HEK293T (cell line): ENCODE results near the gene RNU5D-1.

Experiments used
- CTCF ChIA-PET: fragments of 350-600 bp; formaldehyde crosslinking; extraction: SDS; loops from one replicate; lab custom pipeline; 2021; ENCODE audit warnings: antibody characterized with exemption, inconsistent platforms; lab: Yijun Ruan, JAX
- POLR2A ChIA-PET: fragments of 350-600 bp; formaldehyde crosslinking; extraction: SDS; loops from one replicate; lab custom pipeline; 2020; ENCODE audit warnings: antibody characterized with exemption, inconsistent platforms; lab: Yijun Ruan, JAX
- DNase-seq: peaks from one replicate; pipeline ENCODE4 v3.0.0; 2012; ENCODE audit warnings: mixed read lengths; ENCODE audit errors: extremely low spot score
- ARNT ChIP-seq: fragments of 450-650 bp; IDR thresholded peaks from 2 replicates; pipeline ENCODE4 v1.6.1; 2017; ENCODE audit warnings: mild to moderate bottlenecking
- BHLHE40 ChIP-seq: fragments of 450-650 bp; IDR thresholded peaks from 2 replicates; pipeline ENCODE4 v1.6.1; 2016; ENCODE audit warnings: mild to moderate bottlenecking, moderate library complexity, borderline replicate concordance
- CTBP1 ChIP-seq: fragments of 450-650 bp; IDR thresholded peaks from 2 replicates; pipeline ENCODE4 v1.6.1; 2016; ENCODE audit warnings: borderline replicate concordance
- ELF4 ChIP-seq: fragments of 450-650 bp; IDR thresholded peaks from 2 replicates; pipeline ENCODE4 v1.6.1; 2017; ENCODE audit warnings: antibody characterized with exemption
- FOXA1 ChIP-seq: fragments of 450-650 bp; IDR thresholded peaks from 2 replicates; pipeline ENCODE4 v1.6.1; 2016; ENCODE audit warnings: mild to moderate bottlenecking
- FOXK2 ChIP-seq: fragments of 450-650 bp; IDR thresholded peaks from 2 replicates; pipeline ENCODE4 v1.6.1; 2016; ENCODE audit warnings: mild to moderate bottlenecking
- FOXM1 ChIP-seq: fragments of 450-650 bp; IDR thresholded peaks from 2 replicates; pipeline ENCODE4 v1.6.1; 2017; ENCODE audit warnings: mild to moderate bottlenecking, borderline replicate concordance
- L3MBTL2 ChIP-seq: fragments of 450-650 bp; conservative IDR thresholded peaks from 2 replicates; pipeline ENCODE4 v1.6.1; 2016; ENCODE audit warnings: mild to moderate bottlenecking
- LEF1 ChIP-seq: fragments of 450-650 bp; IDR thresholded peaks from 2 replicates; pipeline ENCODE4 v1.6.1; 2017; ENCODE audit warnings: mild to moderate bottlenecking, borderline replicate concordance
- NFRKB ChIP-seq: fragments of 450-650 bp; IDR thresholded peaks from 2 replicates; pipeline ENCODE4 v1.6.1; 2016; ENCODE audit warnings: mild to moderate bottlenecking, moderate library complexity
- SP1 ChIP-seq: fragments of 450-650 bp; IDR thresholded peaks from 2 replicates; pipeline ENCODE4 v1.6.1; 2017
- SUZ12 ChIP-seq: fragments of 450-650 bp; IDR thresholded peaks from 2 replicates; pipeline ENCODE4 v1.6.1; 2016; ENCODE audit warnings: mild to moderate bottlenecking
- TARDBP ChIP-seq: fragments of 450-650 bp; IDR thresholded peaks from 2 replicates; pipeline ENCODE4 v1.6.1; 2016
- ZNF384 ChIP-seq: fragments of 450-650 bp; IDR thresholded peaks from 2 replicates; pipeline ENCODE4 v1.6.1; 2016
- TF ChIP-seq, protein P1 (sequence below): fragments of 450-650 bp; IDR thresholded peaks from 2 replicates; pipeline ENCODE4 v1.6.1; 2016

The RNU5D-1 gene

DNA sequence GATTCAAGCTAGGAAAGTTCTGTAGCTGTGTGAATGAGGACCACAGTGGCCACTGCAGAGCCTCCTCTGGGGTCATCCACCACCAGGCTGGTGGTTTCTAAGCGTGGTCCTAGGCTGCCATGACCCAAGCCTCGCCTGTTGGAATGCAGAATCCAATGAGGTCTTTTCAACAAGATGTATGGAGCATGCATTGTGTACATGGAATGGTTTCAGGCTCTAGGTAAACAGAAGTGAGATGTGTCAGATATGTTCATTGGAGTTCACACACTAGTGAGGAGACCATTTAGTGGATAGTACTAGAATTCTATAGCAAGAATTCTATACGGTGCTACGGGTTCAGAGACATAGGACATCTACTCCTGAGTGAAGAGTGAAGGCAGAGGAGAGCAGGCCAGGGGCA lies 10.7 kb downstream of the RNU5D-1 start:
- TF ChIP-seq, protein P1, sequence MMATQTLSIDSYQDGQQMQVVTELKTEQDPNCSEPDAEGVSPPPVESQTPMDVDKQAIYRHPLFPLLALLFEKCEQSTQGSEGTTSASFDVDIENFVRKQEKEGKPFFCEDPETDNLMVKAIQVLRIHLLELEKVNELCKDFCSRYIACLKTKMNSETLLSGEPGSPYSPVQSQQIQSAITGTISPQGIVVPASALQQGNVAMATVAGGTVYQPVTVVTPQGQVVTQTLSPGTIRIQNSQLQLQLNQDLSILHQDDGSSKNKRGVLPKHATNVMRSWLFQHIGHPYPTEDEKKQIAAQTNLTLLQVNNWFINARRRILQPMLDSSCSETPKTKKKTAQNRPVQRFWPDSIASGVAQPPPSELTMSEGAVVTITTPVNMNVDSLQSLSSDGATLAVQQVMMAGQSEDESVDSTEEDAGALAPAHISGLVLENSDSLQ: no peak
- no peak for TF ChIP-seq LEF1
- no peak for TF ChIP-seq ZNF384
- ChIA-PET POLR2A (interaction anchor here (0.7 to 6.6 kb wide), 5 partner anchors 12 to 888 kb away, joined by 3 to 135 read pairs (median 8); partner anchors contain the start of genes RNU5D-1 and RPS8), CTCF (interaction anchor here (0.6 to 1.0 kb wide), 2 partner anchors 43 to 111 kb away, joined by 4 to 5 read pairs; no protein-coding TSS in a partner anchor)
- no peak for DNase-seq

DNA sequence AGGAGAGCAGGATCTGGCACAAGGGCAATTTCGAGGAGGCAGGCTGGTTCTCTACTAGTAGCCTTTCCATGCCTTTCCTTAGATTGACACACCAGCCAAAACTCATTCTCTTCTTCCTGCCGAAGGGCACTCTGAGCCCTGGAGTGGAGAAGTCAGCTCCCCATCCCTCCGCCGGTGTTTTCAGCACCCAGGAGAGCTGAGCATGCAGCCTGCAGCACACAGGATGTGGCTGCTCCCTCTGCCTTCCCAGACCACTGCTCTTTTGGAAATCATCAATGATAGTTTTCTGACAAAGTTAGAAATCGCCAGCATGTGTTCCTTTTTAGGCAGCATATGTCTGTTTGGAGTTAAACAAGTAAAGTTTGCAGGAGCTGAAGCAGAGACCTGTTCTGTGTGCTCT lies 11.7 kb downstream of the RNU5D-1 start:
- ChIA-PET POLR2A (interaction anchor here (1.1 to 6.6 kb wide), 5 partner anchors 13 to 292 kb away, joined by 3 to 135 read pairs (median 4); partner anchors contain the start of genes HECTD3, RNU5D-1, RPS8 and UROD), CTCF (no interaction called here)
- TF ChIP-seq ARNT: no peak
- no peak for TF ChIP-seq L3MBTL2
- no peak for TF ChIP-seq LEF1
- no peak for TF ChIP-seq CTBP1
- no peak for TF ChIP-seq TARDBP
- no peak for TF ChIP-seq SUZ12
- TF ChIP-seq FOXM1: no peak
- TF ChIP-seq BHLHE40: no peak
- TF ChIP-seq SP1: no peak
- TF ChIP-seq FOXA1: no peak
- no peak for TF ChIP-seq ELF4
- TF ChIP-seq FOXK2: no peak
- TF ChIP-seq ZNF384: no peak
- no peak for TF ChIP-seq NFRKB
- DNase-seq: no peak

DNA sequence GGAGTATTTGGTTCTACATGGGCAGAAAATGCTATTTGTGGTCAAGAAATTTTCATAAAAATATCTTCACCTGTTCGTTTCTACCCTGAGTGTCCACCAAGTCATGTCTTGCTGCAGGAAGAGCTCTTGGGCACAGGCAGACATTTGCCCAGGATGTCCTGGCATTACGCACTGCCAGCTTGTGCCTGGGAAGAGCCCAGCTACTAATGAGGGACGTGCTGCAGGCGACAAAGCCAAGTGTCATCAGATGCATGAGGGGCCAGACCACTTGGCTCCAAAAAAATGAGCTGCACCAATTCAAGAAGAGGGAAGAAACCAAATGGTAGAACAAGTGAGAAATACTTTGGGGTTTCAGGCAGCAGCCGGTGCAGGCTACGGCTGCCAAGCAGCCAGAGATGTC lies 12.9 kb downstream of the RNU5D-1 start:
- POLR2A ChIA-PET: interaction anchor here (1.1 to 6.6 kb wide), 4 partner anchors 14 to 294 kb away, joined by 4 to 135 read pairs (median 6); partner anchors contain the start of genes HECTD3, RNU5D-1, RPS8 and UROD
- CTCF ChIA-PET: interaction anchor here (0.6 to 1.0 kb wide), 2 partner anchors 65 to 318 kb away, joined by 3 read pairs; no protein-coding TSS in a partner anchor

DNA sequence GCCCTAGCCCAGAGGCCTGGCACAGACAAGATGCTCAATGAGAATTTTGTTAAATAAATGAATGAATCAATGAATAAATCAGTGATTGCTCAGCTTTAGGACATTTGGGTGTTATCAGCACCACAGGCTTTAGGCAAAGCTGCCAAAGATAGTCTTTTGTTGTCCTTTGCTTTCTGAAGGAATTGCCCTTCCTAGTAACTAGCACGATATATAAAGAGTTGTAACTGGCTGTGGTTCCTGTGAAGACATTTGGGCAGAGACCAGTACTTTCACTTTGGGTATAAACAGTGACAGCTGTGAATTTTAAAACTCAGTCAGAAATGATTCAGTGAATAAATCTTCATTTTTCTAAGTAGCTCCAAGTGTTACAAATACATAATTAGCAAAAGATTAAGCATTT lies 13.3 kb downstream of the RNU5D-1 start:
- POLR2A ChIA-PET: interaction anchor here (1.1 to 6.6 kb wide), 3 partner anchors 14 to 294 kb away, joined by 4 to 135 read pairs (median 4); partner anchors contain the start of genes HECTD3, RNU5D-1 and UROD
- DNase-seq: no peak
- no peak for TF ChIP-seq CTBP1
- CTCF ChIA-PET: interaction anchor here (0.5 to 1.0 kb wide), 2 partner anchors 17 to 64 kb away, joined by 3 read pairs; no protein-coding TSS in a partner anchor

More for the DNA sequence above, 12.9 kb downstream of the RNU5D-1 start:
- TF ChIP-seq TARDBP (no peak), NFRKB (no peak)
- DNase-seq: no peak

DNA sequence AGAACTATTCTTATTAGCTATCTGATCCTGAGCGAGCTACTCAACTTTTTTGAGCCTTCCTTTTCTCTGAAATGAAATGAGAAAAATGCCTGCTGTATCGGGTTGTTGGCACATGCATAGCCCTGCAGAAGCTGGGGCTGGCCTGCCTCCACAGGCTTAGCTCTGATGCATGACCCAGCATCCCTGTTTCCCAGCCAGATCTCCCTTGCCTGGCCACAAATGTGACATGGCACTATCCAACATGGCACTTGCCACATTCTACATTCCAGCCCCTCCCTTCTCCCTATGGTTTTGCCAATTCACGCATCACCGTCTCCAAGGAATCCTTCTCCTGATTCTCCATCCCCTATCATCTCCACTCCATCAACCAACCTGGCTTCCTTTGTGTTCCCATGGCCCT lies 13.8 kb downstream of the RNU5D-1 start:
- ChIA-PET POLR2A (interaction anchor here (0.9 to 6.6 kb wide), 4 partner anchors 15 to 295 kb away, joined by 3 to 135 read pairs (median 4); partner anchors contain the start of genes ARMH1, HECTD3, RNU5D-1 and TMEM53), CTCF (interaction anchor here (0.5 to 1.0 kb wide), 3 partner anchors 17 to 64 kb away, joined by 3 read pairs; no protein-coding TSS in a partner anchor)
- no peak for TF ChIP-seq FOXK2
- no peak for TF ChIP-seq ZNF384
- TF ChIP-seq TARDBP: no peak
- no peak for TF ChIP-seq NFRKB
- no peak for TF ChIP-seq FOXM1
- TF ChIP-seq ARNT: no peak
- no peak for DNase-seq

DNA sequence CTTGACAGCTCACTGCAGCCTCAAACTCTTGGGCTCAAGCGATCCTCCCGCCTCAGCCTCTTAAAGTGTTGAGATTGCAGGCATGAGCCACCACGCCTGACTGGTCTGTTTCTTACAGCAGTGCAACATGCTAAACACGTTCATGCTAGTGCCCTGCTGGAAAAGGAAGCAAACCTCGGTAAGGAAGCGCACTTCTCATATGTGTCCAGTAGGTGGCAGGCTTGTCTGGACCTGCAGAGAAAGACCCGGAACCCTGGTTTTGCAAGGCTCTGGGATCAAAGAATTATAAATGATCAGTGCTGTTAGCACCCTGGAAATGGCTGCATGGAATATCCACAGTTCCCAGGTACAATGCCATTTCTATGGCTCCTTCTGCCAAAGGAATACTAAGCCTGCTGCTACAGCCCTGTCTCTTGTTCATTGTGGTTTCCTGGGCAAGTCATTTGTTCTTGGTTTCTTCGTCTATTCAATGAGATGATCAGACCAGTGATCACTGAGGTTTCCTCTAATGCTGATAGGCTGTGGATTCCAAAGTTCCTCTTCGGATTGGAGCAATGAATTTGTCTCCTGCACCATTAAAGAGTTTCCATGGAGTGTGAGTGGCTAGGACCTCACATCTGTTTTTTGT lies 15.9 kb downstream of the RNU5D-1 start:
- TF ChIP-seq ZNF384: no peak
- no peak for TF ChIP-seq L3MBTL2
- TF ChIP-seq SUZ12: no peak
- TF ChIP-seq ARNT: no peak
- no peak for TF ChIP-seq FOXA1
- TF ChIP-seq SP1: no peak
- no peak for TF ChIP-seq LEF1
- TF ChIP-seq FOXM1: no peak
- TF ChIP-seq BHLHE40: no peak
- TF ChIP-seq NFRKB: no peak
- TF ChIP-seq FOXK2: no peak
- no peak for TF ChIP-seq TARDBP
- peak; percentile 80 for DNase-seq
- ChIA-PET POLR2A (no interaction called here), CTCF (no interaction called here)

DNA sequence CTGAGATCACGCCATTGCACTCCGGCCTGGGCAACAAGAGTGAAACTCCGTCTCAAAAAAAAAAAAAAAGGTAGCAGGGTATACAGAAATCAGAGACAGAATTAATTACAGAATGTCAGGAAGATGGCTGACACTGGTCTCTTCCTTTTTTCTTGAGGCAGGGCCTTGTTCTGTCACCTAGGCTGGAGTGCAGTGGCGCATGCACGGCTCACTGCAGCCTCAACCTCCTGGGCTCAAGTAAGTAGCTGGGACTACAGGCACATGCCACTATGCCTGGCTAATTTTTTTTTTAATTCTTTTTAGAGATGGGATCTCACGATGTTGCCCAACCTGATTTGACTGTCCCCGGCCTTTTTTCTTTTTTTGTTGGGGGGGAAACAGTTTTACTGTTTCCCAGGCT lies 16.4 kb downstream of the RNU5D-1 start:
- TF ChIP-seq ZNF384 (no peak), TARDBP (no peak), SP1 (no peak), NFRKB (no peak), FOXK2 (no peak), L3MBTL2 (no peak), ELF4 (no peak), SUZ12 (no peak), FOXA1 (no peak), BHLHE40 (no peak), FOXM1 (no peak), CTBP1 (no peak)
- TF ChIP-seq, protein P1: no peak
- ChIA-PET CTCF (no interaction called here), POLR2A (no interaction called here)
- no peak for DNase-seq
